Right lobe of liver (tissue), 6 donors: ENCODE measurements around the gene POLD4. TPM values are rescaled to one million over a fixed set of nuclear protein-coding genes. Genes with fewer than 3 reads are reported as not detected.
"Not testable (repeated sequence)": the region's sequence is repeated elsewhere in the genome, so short reads cannot be mapped to it uniquely, and the experiment has no call there.

Experiments
- ATAC-seq, 4 donors: fragments of 200-7000 bp; cut with Tn5 transposase; one replicate each; pipeline ENCODE4 v1.9.1; 2020; ENCODE audit warnings: mild to moderate bottlenecking in 4 of 4, moderate library complexity in 4 of 4
- DNase-seq, 3 donors: peaks; one replicate each; pipeline ENCODE4 v3.0.0-alpha.2; 2020
- H3K27ac ChIP-seq, 3 donors: fragments of 200-600 bp; one replicate each; pipeline ENCODE4 v1.8.0; 2022
- H3K27me3 ChIP-seq, 2 donors: fragments of 200-600 bp; one replicate each; pipeline ENCODE4 v1.8.0; 2022
- H3K36me3 ChIP-seq, 4 donors: fragments of 200-600 bp; sonication (generic) in 1 of 4; one replicate each; pipeline versions ENCODE4 v1.5.1 to v1.8.0; 2017 to 2022; ENCODE audit warnings: control low read depth in 1 of 4
- H3K4me1 ChIP-seq, 4 donors: fragments of 200-600 bp; sonication (generic) in 1 of 4; one replicate each; pipeline versions ENCODE4 v1.5.1 to v1.8.0; 2017 to 2022; ENCODE audit warnings: control low read depth in 1 of 4
- H3K4me3 ChIP-seq, 3 donors: fragments of 200-600 bp; one replicate each; pipeline ENCODE4 v1.8.0; 2022
- H3K9me3 ChIP-seq, 4 donors: fragments of 200-600 bp; sonication (generic) in 1 of 4; one replicate each; pipeline versions ENCODE4 v1.5.1 to v1.8.0; 2017 to 2022; ENCODE audit warnings: control low read depth in 1 of 4
- POLR2A ChIP-seq: fragments of 450-650 bp; IDR thresholded peaks from one replicate; pipeline ENCODE4 v1.6.1; 2017; ENCODE audit warnings: antibody characterized with exemption, mild to moderate bottlenecking
- WGBS: methylation state at CpG from one replicate; pipeline ENCODE4 v1.1.6; 2018; ENCODE audit warnings: low coverage, low lambda C conversion rate; ENCODE audit not compliant: insufficient coverage; ENCODE audit errors: missing lambda C conversion rate; 5-methylcytosine and 5-hydroxymethylcytosine counted together
- intact Hi-C, 2 donors: fragments of 100-400 bp; cut with DNase I; formaldehyde crosslinking; loops; one replicate each; pipeline versions ENCODE4 v1.11.2 to v1.14.1; 2022
- long read RNA-seq: library from polyadenylated mRNA; unstranded; transcript quantifications from one replicate; pipeline ENCODE4 v2.0.0, GENCODE V29; 2019
- total RNA-seq, 6 experiments: library from RNA; depleted of rRNA in 2 of 6; stranded (reverse); fragments of >200 nt in 2 of 6; fragmentation: NEBNext Ultra II Directional in 3 of 6; extraction: Animal tissue kit (Norgen Biotek cat#: 25700) in 3 of 6; gene quantifications; one replicate each; pipeline versions ENCODE4 v1.1.0 to v1.2.4, GENCODE V29; 2016 to 2023
- TF ChIP-seq, protein P1 (sequence below), 4 donors: fragments of 200-600 bp in 3 of 4; fragments of 450-650 bp in 1 of 4; IDR thresholded peaks; one replicate each; pipeline versions ENCODE4 v1.5.1 to v1.8.0; 2016 to 2022; ENCODE audit warnings: antibody characterized with exemption in 4 of 4, mild to moderate bottlenecking in 2 of 4
- donor health status: DM: no; HTN: yes; CAD: no.
- donor health status: DM: no; HTN: no; CAD: no.
- donor health status: DM: no; HTN: no; CAD: no.
- donor health status: DM: no; HTN: yes; CAD: no.
- donor health status: DM: no; HTN: yes; CAD: no.

The POLD4 gene
- total RNA-seq = 100 to 1,000 TPM in 2 of 6 experiments, 10 to 100 TPM in 4; 70.5 to 216 (median 97.9) TPM
- long read RNA-seq, transcript POLD4-207 (4 exons, 584 nt) = minor isoform, 9 of 42 reads
- long read RNA-seq, transcript POLD4-201 (4 exons, 918 nt) = major isoform, 28 of 42 reads
- long read RNA-seq, partial matches to known transcripts = 0 of 42 reads
- long read RNA-seq, other reads (novel, unspliced or antisense) = 0 of 42 reads

DNA sequence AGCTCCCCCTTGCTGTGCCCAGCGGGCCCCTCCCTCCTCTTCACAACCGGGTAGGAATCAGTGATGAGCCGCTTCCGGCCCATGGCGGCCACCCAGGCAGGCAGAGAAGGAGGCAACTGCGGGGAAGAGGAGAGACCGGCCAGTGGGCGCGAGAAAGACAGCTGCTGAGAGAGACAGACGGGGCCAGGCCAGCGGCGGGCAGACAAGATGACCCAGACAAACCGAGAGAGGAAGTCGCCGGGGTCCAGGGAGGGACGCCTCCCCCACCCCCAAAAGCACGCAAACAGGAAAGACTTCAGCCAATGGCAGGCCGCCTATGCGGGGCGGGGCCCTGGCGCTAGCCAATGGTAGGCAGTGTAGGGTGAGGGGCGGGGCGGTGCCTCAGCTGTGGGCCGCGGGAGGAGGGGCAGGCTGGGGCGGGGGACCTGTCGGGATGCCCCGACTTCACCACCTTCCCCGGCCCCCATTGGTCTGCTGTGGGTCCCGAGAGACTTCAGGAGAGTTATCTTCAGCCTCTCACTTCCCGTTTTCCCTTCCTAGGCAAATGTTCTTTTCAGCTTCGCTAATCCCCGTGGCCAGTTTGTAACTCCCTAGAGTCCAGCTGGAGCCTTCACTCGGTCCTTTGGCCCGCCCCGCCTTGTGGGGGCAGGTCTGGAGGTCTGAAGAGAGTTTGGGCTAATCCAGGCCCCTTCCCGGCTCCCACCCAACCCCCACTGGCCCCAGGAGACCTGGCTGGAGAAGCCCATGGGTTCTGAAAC, at the start of gene POLD4:
Gene POLD4, minus strand, starts transcription at position 230 of the 758 bp plus-strand sequence. Its CDS starts 147 bp downstream, at position 83.
- Histone ChIP-seq H3K4me1 (peaks cover 2 to 40% (median 21%) of the 10 kb centered on the region in 4 donors), H3K27me3 (no peaks in the 10 kb centered on the region), H3K9me3 (no peaks in the 10 kb centered on the region), H3K27ac (peak within 1 kb of the TSS; percentile 97 to 99 (median 98)), H3K36me3 (no peaks in the 10 kb centered on the region), H3K4me3 (peak within 1 kb of the TSS; percentile 79 to 95 (median 82))
- TF ChIP-seq POLR2A = peak; percentile 98
- TF ChIP-seq, protein P1, sequence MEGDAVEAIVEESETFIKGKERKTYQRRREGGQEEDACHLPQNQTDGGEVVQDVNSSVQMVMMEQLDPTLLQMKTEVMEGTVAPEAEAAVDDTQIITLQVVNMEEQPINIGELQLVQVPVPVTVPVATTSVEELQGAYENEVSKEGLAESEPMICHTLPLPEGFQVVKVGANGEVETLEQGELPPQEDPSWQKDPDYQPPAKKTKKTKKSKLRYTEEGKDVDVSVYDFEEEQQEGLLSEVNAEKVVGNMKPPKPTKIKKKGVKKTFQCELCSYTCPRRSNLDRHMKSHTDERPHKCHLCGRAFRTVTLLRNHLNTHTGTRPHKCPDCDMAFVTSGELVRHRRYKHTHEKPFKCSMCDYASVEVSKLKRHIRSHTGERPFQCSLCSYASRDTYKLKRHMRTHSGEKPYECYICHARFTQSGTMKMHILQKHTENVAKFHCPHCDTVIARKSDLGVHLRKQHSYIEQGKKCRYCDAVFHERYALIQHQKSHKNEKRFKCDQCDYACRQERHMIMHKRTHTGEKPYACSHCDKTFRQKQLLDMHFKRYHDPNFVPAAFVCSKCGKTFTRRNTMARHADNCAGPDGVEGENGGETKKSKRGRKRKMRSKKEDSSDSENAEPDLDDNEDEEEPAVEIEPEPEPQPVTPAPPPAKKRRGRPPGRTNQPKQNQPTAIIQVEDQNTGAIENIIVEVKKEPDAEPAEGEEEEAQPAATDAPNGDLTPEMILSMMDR (IDR thresholded peaks at IDR 0.05) = no peak
- 0% methylated on average over 20 of the region's 37 CpGs for WGBS
- peak; percentile 77 to 91 (median 88) for ATAC-seq
- DNase-seq = peak; percentile 99 to 100 (median 99)
- intact Hi-C loops = no loop called here

DNA sequence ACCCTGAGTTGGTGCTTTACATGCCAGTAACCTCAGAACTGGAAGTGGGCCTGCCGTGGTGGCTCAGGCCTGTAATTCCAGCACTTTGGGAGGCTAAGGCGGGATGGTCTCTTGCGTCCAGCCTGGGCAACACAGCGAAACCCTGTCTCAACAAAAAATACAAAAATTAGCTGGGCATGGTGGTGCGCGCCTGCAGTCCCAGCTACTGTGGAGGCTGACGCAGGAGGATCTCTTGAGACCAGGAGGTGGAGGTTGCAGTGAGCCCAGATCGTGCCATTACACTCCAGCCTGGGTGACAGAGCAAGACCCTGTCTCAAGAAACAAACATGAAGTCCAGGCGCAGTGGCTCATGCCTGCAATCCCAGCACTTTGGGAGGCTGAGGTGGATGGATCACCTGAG, 49.7 kb upstream of the POLD4 start:
- WGBS = 85% methylated on average over 6 of the region's 9 CpGs
- ATAC-seq, intact Hi-C loops, H3K4me3 ChIP-seq, H3K27ac ChIP-seq, H3K9me3 ChIP-seq, DNase-seq, H3K27me3 ChIP-seq: not testable (repeated sequence)
- H3K4me1 ChIP-seq = peaks cover 0 to 24% (median 5%) of the 10 kb centered on the region in 4 donors
- peaks cover 0 to 22% (median 9%) of the 10 kb centered on the region in 4 donors for H3K36me3 ChIP-seq

DNA sequence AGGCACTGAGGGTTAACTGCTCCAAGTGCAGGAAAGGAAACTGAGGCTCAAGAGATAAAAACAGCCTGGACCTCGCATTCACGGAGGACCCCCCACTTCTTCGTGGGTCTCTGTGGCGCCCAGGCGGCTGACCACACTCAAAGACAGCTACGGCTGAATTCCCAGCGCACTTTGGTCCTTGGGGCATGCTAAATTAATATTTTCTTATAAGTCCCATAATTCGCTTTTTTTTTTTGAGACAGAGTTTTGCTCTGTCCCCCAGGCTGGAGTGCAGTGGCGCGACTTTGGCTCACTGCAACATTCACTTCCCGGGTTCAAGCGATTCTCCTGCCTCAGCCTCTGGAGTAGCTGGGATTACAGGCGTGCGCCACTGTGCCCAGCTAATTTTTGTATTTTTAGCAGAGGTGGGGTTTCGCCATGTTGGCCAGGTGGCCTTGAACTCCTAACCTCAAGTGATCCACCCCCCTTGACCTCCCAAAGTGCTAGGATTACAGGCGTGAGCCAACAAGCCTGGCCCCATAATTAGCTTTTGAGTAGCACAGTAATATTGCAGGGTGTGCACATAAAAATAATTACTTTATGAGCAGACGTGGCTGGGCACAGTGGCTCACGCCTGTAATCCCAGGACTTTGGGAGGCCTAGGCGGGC, 49.0 kb upstream of the POLD4 start:
- DNase-seq, intact Hi-C loops, H3K27me3 ChIP-seq, ATAC-seq, H3K9me3 ChIP-seq: not testable (repeated sequence)
- H3K4me3 ChIP-seq = peak overlapping the region in 2 of 3 donors; percentile 26 to 98
- peaks cover 0 to 24% (median 5%) of the 10 kb centered on the region in 4 donors for H3K4me1 ChIP-seq
- WGBS = 58% methylated on average over 15 of the region's 19 CpGs
- H3K36me3 ChIP-seq = peaks cover 3 to 30% (median 14%) of the 10 kb centered on the region in 4 donors
- H3K27ac ChIP-seq = peak overlapping the region in 2 of 3 donors; percentile 73 to 88

DNA sequence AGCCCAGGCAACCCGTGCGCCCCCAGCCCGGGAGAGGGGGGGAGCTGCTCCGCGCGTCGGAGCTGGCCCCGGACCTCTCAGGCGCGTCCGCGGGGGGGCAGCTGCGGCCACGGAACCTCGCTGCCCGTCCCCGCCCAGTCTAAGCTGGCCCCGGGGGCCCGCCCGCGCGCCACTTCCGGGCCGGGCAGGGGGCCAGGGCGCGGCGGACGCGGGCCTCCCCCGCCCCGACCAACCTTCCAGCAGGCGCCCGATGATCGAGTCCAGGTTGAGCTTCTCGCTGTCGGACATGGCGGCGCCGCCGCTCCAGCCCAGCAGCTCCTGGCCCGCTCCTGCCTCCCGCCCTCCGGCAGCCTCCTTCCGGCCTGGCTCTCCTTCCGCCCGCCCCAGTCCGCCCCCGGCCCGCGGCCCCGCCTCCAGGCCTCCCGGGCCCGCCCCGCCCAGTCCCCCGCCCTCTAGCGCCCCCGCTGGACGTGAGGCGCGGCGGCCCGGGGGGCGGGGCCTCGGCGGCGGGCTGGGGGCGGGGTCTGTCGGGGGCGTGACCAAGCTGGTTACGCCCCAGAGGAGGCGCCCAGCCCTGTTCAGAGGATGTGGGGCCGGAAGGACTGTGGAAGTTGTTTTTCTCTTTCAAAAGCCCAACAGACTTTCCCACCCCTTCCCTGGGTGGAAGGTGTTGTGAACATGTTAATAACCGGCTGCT, 48.3 kb upstream of the POLD4 start, which contains the start of gene PPP1CA:
Gene PPP1CA, minus strand, starts transcription at position 364 of the 697 bp plus-strand sequence. Its CDS starts 76 bp downstream, at position 288.
- intact Hi-C loops = no loop called here
- no peaks in the 10 kb centered on the region for H3K27me3 ChIP-seq
- TF ChIP-seq POLR2A = peak; percentile 67
- TF ChIP-seq, protein P1 (IDR thresholded peaks at IDR 0.05) = peak; percentile 28 to 76 (median 38)
- WGBS = 0% methylated on average over 9 of the region's 73 CpGs
- H3K4me1 ChIP-seq = peaks cover 0 to 24% (median 5%) of the 10 kb centered on the region in 4 donors
- peak within 1 kb of the TSS; percentile 77 to 90 (median 88) for H3K27ac ChIP-seq
- no peaks in the 10 kb centered on the region for H3K9me3 ChIP-seq
- DNase-seq (peak; percentile 93 to 95 (median 94)), ATAC-seq (peak; percentile 82 to 93 (median 86))
- peaks cover 3 to 31% (median 17%) of the 10 kb centered on the region in 4 donors for H3K36me3 ChIP-seq
- peak within 1 kb of the TSS; percentile 95 to 99 (median 98) for H3K4me3 ChIP-seq

DNA sequence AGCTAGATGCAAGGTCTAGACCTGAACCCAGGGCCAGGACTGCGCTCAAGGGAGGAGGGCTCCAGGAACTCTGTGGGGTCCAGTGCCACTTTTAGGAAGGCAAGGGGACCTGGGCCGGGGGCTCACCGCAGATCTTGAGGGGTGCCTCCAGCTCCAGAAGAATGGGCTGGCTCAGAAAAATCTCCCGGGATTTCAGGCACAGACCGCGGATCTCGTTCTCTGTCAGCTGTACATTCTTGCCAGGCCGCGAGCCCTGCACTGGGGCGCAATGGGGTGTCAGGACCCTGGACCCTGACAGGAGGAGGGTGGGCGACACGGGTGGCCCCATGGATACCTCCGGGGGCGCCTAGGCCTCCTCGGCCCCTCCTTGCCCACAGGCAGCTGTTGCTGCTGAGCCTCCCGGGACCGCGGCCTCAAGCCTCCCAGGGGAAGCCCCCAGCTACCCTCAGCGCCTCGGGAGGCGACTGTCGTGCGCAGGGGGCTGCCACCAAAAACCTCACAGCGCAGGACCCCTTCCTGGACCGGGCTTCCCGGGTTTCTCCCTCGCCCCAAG, 47.7 kb upstream of the POLD4 start:
- peaks cover 3 to 31% (median 17%) of the 10 kb centered on the region in 4 donors for H3K36me3 ChIP-seq
- no peaks in the 10 kb centered on the region for H3K9me3 ChIP-seq
- H3K4me3 ChIP-seq = peak overlapping the region; percentile 95 to 99 (median 98)
- H3K27me3 ChIP-seq = no peaks in the 10 kb centered on the region
- no peak for DNase-seq
- H3K4me1 ChIP-seq = peaks cover 0 to 24% (median 5%) of the 10 kb centered on the region in 4 donors
- 25% methylated on average over 1 of the region's 27 CpGs for WGBS
- intact Hi-C loops = no loop called here
- H3K27ac ChIP-seq = peak overlapping the region; percentile 77 to 90 (median 88)
- TF ChIP-seq, protein P1 (IDR thresholded peaks at IDR 0.05) = no peak
- no peak for TF ChIP-seq POLR2A
- no peak for ATAC-seq
